ENCODE data around the gene MLPH.

The MLPH gene

GRCh38 chr2:237546040-237546875, 59.2 kb downstream of the MLPH start:
- DNase-seq (ENCODE audit: low read depth in 2 of 2): no peak

- no peak for DNase-seq (ENCODE audit: low read depth in 2 of 2)
Observed at GRCh38 chr2:237546876-237547395, 59.9 kb downstream of the MLPH start.

GRCh38 chr2:237547841-237548416, 60.9 kb downstream of the MLPH start:
- no peak for DNase-seq (ENCODE audit: low read depth in 2 of 2)

- no peak for DNase-seq (ENCODE audit: low read depth in 2 of 2)
Observed at GRCh38 chr2:237549216-237549615, 62.2 kb downstream of the MLPH start.

- no peak for DNase-seq (ENCODE audit: low read depth in 2 of 2)
Observed at GRCh38 chr2:237549643-237550415, 62.8 kb downstream of the MLPH start.

- no peak for DNase-seq (ENCODE audit: low read depth in 2 of 2)
Observed at GRCh38 chr2:237551071-237551574, 64.1 kb downstream of the MLPH start.

GRCh38 chr2:237552908-237553307, 65.9 kb downstream of the MLPH start:
- no peak for DNase-seq (ENCODE audit: low read depth in 2 of 2)

- no peak for DNase-seq (ENCODE audit: low read depth in 2 of 2)
Observed at GRCh38 chr2:237553948-237554347, 66.9 kb downstream of the MLPH start.

GRCh38 chr2:237555560-237555959, 68.5 kb downstream of the MLPH start:
- no peak for DNase-seq (ENCODE audit: low read depth in 2 of 2)

GRCh38 chr2:237556773-237557632, 70.0 kb downstream of the MLPH start:
- DNase-seq (ENCODE audit: low read depth in 2 of 2): no peak

- DNase-seq (ENCODE audit: low read depth in 2 of 2): no peak
Observed at GRCh38 chr2:237557633-237558015, 70.6 kb downstream of the MLPH start.

- DNase-seq (ENCODE audit: low read depth in 2 of 2): no peak
Observed at GRCh38 chr2:237558961-237559641, 72.0 kb downstream of the MLPH start.

- DNase-seq (ENCODE audit: low read depth in 2 of 2): no peak
Observed at GRCh38 chr2:237561221-237561620, 74.2 kb downstream of the MLPH start.

- DNase-seq (ENCODE audit: low read depth in 2 of 2): no peak
Observed at GRCh38 chr2:237563816-237564215, 76.8 kb downstream of the MLPH start.

- DNase-seq (ENCODE audit: low read depth in 2 of 2): no peak
Observed at GRCh38 chr2:237564526-237565131, 77.6 kb downstream of the MLPH start.

- DNase-seq (ENCODE audit: low read depth in 2 of 2): no peak
Observed at GRCh38 chr2:237565974-237566373, 78.9 kb downstream of the MLPH start.

GRCh38 chr2:237566401-237567235, 79.6 kb downstream of the MLPH start, which contains the start of gene PRLH:
Gene PRLH, plus strand, starts transcription at chr2:237566574. Its CDS starts 0 bp downstream, at chr2:237566574.
- no peak for DNase-seq (ENCODE audit: low read depth in 2 of 2)

- DNase-seq (ENCODE audit: low read depth in 2 of 2): no peak
Observed at GRCh38 chr2:237567276-237568029, 80.4 kb downstream of the MLPH start.

Measured in stimulated activated CD8-positive, alpha-beta memory T cell treated with anti-CD3 and anti-CD28 coated beads, Interleukin-7, amount 100 ng/mL, for 1 hour (primary cell).